Keratinocyte (primary cell): ENCODE data around the gene CBLN3. TPM values are rescaled to one million over a fixed set of nuclear protein-coding genes. Genes with fewer than 3 reads are reported as not detected.

Experiments used
- DNase-seq: peaks from one replicate; pipeline ENCODE4 v3.0.0-alpha.2; 2011; ENCODE audit warnings: low read depth, missing footprints, low spot score
- FAIRE-seq: peaks from 2 replicates; lab custom pipeline; 2011; peaks lifted over from hg19 to GRCh38; lab: Jason Lieb, UNC
- H2AFZ ChIP-seq: 2 replicates; pipeline ENCODE4 v1.6.0; 2012; ENCODE audit warnings: low read length, control low read depth, inconsistent platforms; ENCODE audit not compliant: control insufficient read depth
- H3K27ac ChIP-seq: 2 replicates; pipeline ENCODE4 v1.5.1; 2011; ENCODE audit warnings: low read length; ENCODE audit not compliant: control insufficient read depth, insufficient read depth
- H3K27me3 ChIP-seq: 3 replicates; pipeline ENCODE4 v1.6.0; 2011; ENCODE audit warnings: low read length; ENCODE audit not compliant: control insufficient read depth, insufficient read depth; ENCODE audit errors: extremely low read depth
- H3K36me3 ChIP-seq, 2 experiments: 2 replicates in 1 of 2; 3 replicates in 1 of 2; pipeline ENCODE4 v1.5.1; 2011; ENCODE audit warnings: low read length in 2 of 2, mild to moderate bottlenecking in 1 of 2; ENCODE audit not compliant: control insufficient read depth in 2 of 2, insufficient read depth in 2 of 2; ENCODE audit errors: extremely low read depth in 1 of 2
- H3K4me1 ChIP-seq: 3 replicates; pipeline ENCODE4 v1.5.1; 2011; ENCODE audit warnings: low read length; ENCODE audit not compliant: control insufficient read depth, insufficient read depth; ENCODE audit errors: extremely low read depth
- H3K4me2 ChIP-seq: 3 replicates; pipeline ENCODE4 v1.6.0; 2011; ENCODE audit warnings: low read depth, low read length; ENCODE audit not compliant: control insufficient read depth, insufficient read depth; ENCODE audit errors: extremely low read depth
- H3K4me3 ChIP-seq, 3 experiments: fragments of 200-600 bp in 1 of 3; sonication (generic) in 1 of 3; 2 replicates in 2 of 3; 3 replicates in 1 of 3; pipeline ENCODE4 v1.5.1; 2011 to 2016; ENCODE audit warnings: low read length in 3 of 3, mild to moderate bottlenecking in 3 of 3, control low read depth in 2 of 3, inconsistent platforms in 1 of 3, low read depth in 1 of 3, mixed read lengths in 1 of 3, mixed run types in 1 of 3, moderate library complexity in 1 of 3; ENCODE audit not compliant: control insufficient read depth in 2 of 3, insufficient read depth in 2 of 3; ENCODE audit errors: extremely low read depth in 1 of 3
- H3K79me2 ChIP-seq: 2 replicates; pipeline ENCODE4 v1.6.0; 2012; ENCODE audit warnings: low read length; ENCODE audit not compliant: control insufficient read depth, insufficient read depth
- H3K9ac ChIP-seq: 3 replicates; pipeline ENCODE4 v1.6.0; 2011; ENCODE audit warnings: low read length; ENCODE audit not compliant: control insufficient read depth, insufficient read depth; ENCODE audit errors: extremely low read depth
- H3K9me1 ChIP-seq: 3 replicates; pipeline ENCODE4 v1.6.0; 2011; ENCODE audit warnings: low read length; ENCODE audit not compliant: control insufficient read depth, insufficient read depth; ENCODE audit errors: extremely low read depth
- H3K9me3 ChIP-seq: 2 replicates; pipeline ENCODE4 v1.5.1; 2012; ENCODE audit warnings: low read depth, low read length; ENCODE audit not compliant: control insufficient read depth
- H4K20me1 ChIP-seq: 3 replicates; pipeline ENCODE4 v1.6.0; 2011; ENCODE audit warnings: low read length; ENCODE audit not compliant: control insufficient read depth, insufficient read depth; ENCODE audit errors: extremely low read depth
- CTCF ChIP-seq, 3 experiments: IDR thresholded peaks in 1 of 3; conservative IDR thresholded peaks in 1 of 3; optimal IDR thresholded peaks in 1 of 3; 2 replicates in 2 of 3; 3 replicates in 1 of 3; pipeline versions ENCODE3 to v1.5.1; 2011; ENCODE audit warnings: low read length in 3 of 3, mild to moderate bottlenecking in 3 of 3, moderate library complexity in 2 of 3, control low read depth in 1 of 3, inconsistent platforms in 1 of 3; ENCODE audit not compliant: insufficient read depth in 2 of 3; ENCODE audit errors: extremely low read depth in 1 of 3
- EZH2 ChIP-seq: IDR thresholded peaks from one replicate; pipeline ENCODE4 v1.6.1; 2012; ENCODE audit warnings: inconsistent platforms, mild to moderate bottlenecking, low read length, moderate library complexity
- dilution Hi-C: fragments of 300-500 bp; cut with MboI; formaldehyde crosslinking; loops from one replicate; pipeline ENCODE4 v1.7.0; 2020; ENCODE audit warnings: low sequenced_read_pairs; ENCODE audit not compliant: extremely low pct_ligation_motif_present
- polyA plus RNA-seq, 5 experiments: library from polyadenylated mRNA; depleted of rRNA in 3 of 5; stranded (reverse) in 3 of 5; stranded (forward) in 1 of 5; unstranded in 1 of 5; fragments of >200 nt; gene quantifications; 1 replicate in 1 of 5; 2 replicates in 3 of 5; 3 replicates in 1 of 5; pipeline versions ENCODE4 v1.2.1 to v1.2.3, GENCODE V29; 2011 to 2012; ENCODE audit warnings: missing spikeins in 2 of 5, low read depth in 1 of 5, low replicate concordance in 1 of 5

CBLN3 gene
- polyA plus RNA-seq, 1 donor (not counting 4 experiments of a cell fraction or from before 2014, with no cell fraction given) = 1.6 TPM

- H3K4me2 ChIP-seq = peak overlapping the region; percentile 94
- no peaks in the 10 kb centered on the region for H3K27me3 ChIP-seq
- no peaks in the 10 kb centered on the region for H3K9me3 ChIP-seq
- peak overlapping the region; percentile 33 to 96 (median 62) for H3K4me3 ChIP-seq
- H3K9me1 ChIP-seq = no peaks in the 10 kb centered on the region
- dilution Hi-C loops = no loop called here
- H3K36me3 ChIP-seq = peaks cover 29 to 41% of the 10 kb centered on the region in 2 experiments
- FAIRE-seq = no peak
- no peak for DNase-seq
- H4K20me1 ChIP-seq = no peaks in the 10 kb centered on the region
- no peak overlapping the region for H2AFZ ChIP-seq
- peaks cover 28% of the 10 kb centered on the region for H3K4me1 ChIP-seq
- no peak overlapping the region for H3K27ac ChIP-seq
- H3K79me2 ChIP-seq = peaks cover 25% of the 10 kb centered on the region
- peak overlapping the region; percentile 95 for H3K9ac ChIP-seq
- TF ChIP-seq EZH2 = no peak
- no peak for TF ChIP-seq CTCF (optimal IDR thresholded peaks at IDR 0.05 in 1 of 3, IDR thresholded peaks at IDR 0.05 in 1 of 3, conservative IDR thresholded peaks at IDR 0.05 in 1 of 3; ENCODE audit: extremely low read depth in 1 of 3, insufficient read depth in 2 of 3, low read length in 3 of 3)
Observed at GRCh38 chr14:24432259-24433131, 3.0 kb upstream of the CBLN3 start.

GRCh38 chr14:24431569-24432258, 2.2 kb upstream of the CBLN3 start:
- H3K79me2 ChIP-seq = peaks cover 25% of the 10 kb centered on the region
- FAIRE-seq (peak; percentile 13), DNase-seq (peak; percentile 86)
- H2AFZ ChIP-seq = no peak overlapping the region
- H3K36me3 ChIP-seq = peaks cover 22 to 33% of the 10 kb centered on the region in 2 experiments
- dilution Hi-C loops = no loop called here
- no peaks in the 10 kb centered on the region for H3K9me3 ChIP-seq
- peak overlapping the region; percentile 94 for H3K4me2 ChIP-seq
- TF ChIP-seq CTCF (optimal IDR thresholded peaks at IDR 0.05 in 1 of 3, IDR thresholded peaks at IDR 0.05 in 1 of 3, conservative IDR thresholded peaks at IDR 0.05 in 1 of 3; ENCODE audit: extremely low read depth in 1 of 3, insufficient read depth in 2 of 3, low read length in 3 of 3) = peak; percentile 98
- TF ChIP-seq EZH2 = no peak
- peak overlapping the region; percentile 62 to 96 (median 78) for H3K4me3 ChIP-seq
- H3K9ac ChIP-seq = peak overlapping the region; percentile 95
- no peaks in the 10 kb centered on the region for H4K20me1 ChIP-seq
- H3K9me1 ChIP-seq = no peaks in the 10 kb centered on the region
- no peaks in the 10 kb centered on the region for H3K27me3 ChIP-seq
- H3K4me1 ChIP-seq = peaks cover 34% of the 10 kb centered on the region
- H3K27ac ChIP-seq = peak overlapping the region; percentile 94
